HCT116 (cell line): Measurements from ENCODE around the gene SLC13A3. TPM values are rescaled to one million over a fixed set of nuclear protein-coding genes. Genes with fewer than 3 reads are reported as not detected.

Source experiments
- ATAC-seq: fragments of 200-7000 bp; cut with Tn5 transposase; 2 replicates; pipeline ENCODE4 v1.9.1; 2020; ENCODE audit warnings: mild to moderate bottlenecking, moderate library complexity
- BruUV-seq: library from RNA; stranded (reverse); fragments of 400-500 nt; replicated peaks from 2 replicates; lab custom pipeline; 2021; lab: Mats Ljungman, UMichigan
- CTCF ChIA-PET: fragments of 300-600 bp; sonication (Branson Sonifier 250); formaldehyde crosslinking; loops from one replicate; lab custom pipeline; 2021; ENCODE audit warnings: antibody characterized with exemption; lab: Charles Lee
- POLR2A ChIA-PET: fragments of 300-600, 350-600 bp; sonication (Branson Sonifier 250); formaldehyde crosslinking; loops from one replicate; lab custom pipeline; 2021; ENCODE audit warnings: antibody characterized with exemption; lab: Charles Lee
- RAD21 ChIA-PET, 2 experiments: fragments of 300-600 bp; sonication (Branson Sonifier 250); formaldehyde crosslinking; loops; one replicate each; lab custom pipeline; 2023; ENCODE audit warnings: low total read pairs in 2 of 2; ENCODE audit not compliant: uncharacterized antibody in 2 of 2, unreplicated experiment in 2 of 2, low non-redundant PET in 1 of 2; lab: Charles Lee
- DNase-seq: peaks from one replicate; pipeline ENCODE4 v3.0.0-alpha.2; 2010; ENCODE audit warnings: low read depth, low spot score
- H2AFZ ChIP-seq: fragments of 200-600 bp; shearing (Covaris generic), sonication (generic); 2 replicates; pipeline ENCODE4 v1.6.1; 2017; ENCODE audit warnings: low read depth, mixed run types, mixed read lengths, antibody characterized with exemption, low read length; ENCODE audit not compliant: poor library complexity, severe bottlenecking
- H3K27ac ChIP-seq: 2 replicates; pipeline ENCODE4 v1.5.1; 2012; ENCODE audit warnings: low read depth, low read length
- H3K27me3 ChIP-seq: fragments of 200-600 bp; sonication (generic); 2 replicates; pipeline ENCODE4 v1.6.1; 2016; ENCODE audit warnings: mixed run types, low read length, mixed read lengths; ENCODE audit not compliant: insufficient read depth
- H3K36me3 ChIP-seq, 2 experiments: fragments of 200-500 bp in 1 of 2; fragments of 200-600 bp in 1 of 2; sonication (Bioruptor generic) in 1 of 2; sonication (generic) in 1 of 2; 2 replicates each; pipeline versions ENCODE4 v1.5.1 to v1.6.1; 2014 to 2016; ENCODE audit warnings: low read length in 2 of 2, inconsistent platforms in 1 of 2, mixed read lengths in 1 of 2, mixed run types in 1 of 2; ENCODE audit not compliant: insufficient read depth in 2 of 2, control insufficient read depth in 1 of 2
- H3K4me1 ChIP-seq, 2 experiments: fragments of 200-600 bp in 1 of 2; sonication (generic) in 1 of 2; 2 replicates each; pipeline versions ENCODE4 v1.5.1 to v1.6.1; 2012 to 2017; ENCODE audit warnings: low read length in 2 of 2, inconsistent platforms in 1 of 2, mild to moderate bottlenecking in 1 of 2, mixed read lengths in 1 of 2, mixed run types in 1 of 2, moderate library complexity in 1 of 2; ENCODE audit not compliant: insufficient read depth in 2 of 2, control insufficient read depth in 1 of 2
- H3K4me2 ChIP-seq: fragments of 200-600 bp; sonication (generic); 2 replicates; pipeline ENCODE4 v1.6.1; 2017; ENCODE audit warnings: mixed run types, low read length, mixed read lengths
- H3K4me3 ChIP-seq, 2 experiments: fragments of 200-600 bp in 1 of 2; sonication (generic) in 1 of 2; replicated peaks in 1 of 2; 2 replicates each; pipeline ENCODE4 v1.5.1; 2011 to 2016; ENCODE audit warnings: low read length in 2 of 2, control low read depth in 1 of 2, low read depth in 1 of 2, mild to moderate bottlenecking in 1 of 2, mixed read lengths in 1 of 2, mixed run types in 1 of 2
- H3K79me2 ChIP-seq: fragments of 200-600 bp; sonication (generic); 2 replicates; pipeline ENCODE4 v1.6.1; 2017; ENCODE audit warnings: mild to moderate bottlenecking, mixed run types, low read length, moderate library complexity, mixed read lengths; ENCODE audit not compliant: insufficient read depth
- H3K9ac ChIP-seq: fragments of 200-600 bp; sonication (generic); 2 replicates; pipeline ENCODE4 v1.6.1; 2016; ENCODE audit warnings: low read length, mixed read lengths
- H3K9me2 ChIP-seq: fragments of 200-600 bp; sonication (generic), shearing (Covaris generic); 2 replicates; pipeline ENCODE4 v1.6.1; 2017; ENCODE audit warnings: mixed run types, mild to moderate bottlenecking, moderate library complexity; ENCODE audit not compliant: insufficient read depth
- H3K9me3 ChIP-seq, 2 experiments: fragments of 200-500 bp in 1 of 2; fragments of 200-600 bp in 1 of 2; sonication (Bioruptor generic) in 1 of 2; sonication (generic) in 1 of 2; 2 replicates each; pipeline ENCODE4 v1.6.1; 2014 to 2017; ENCODE audit warnings: low read length in 2 of 2, mixed read lengths in 2 of 2, inconsistent platforms in 1 of 2, low read depth in 1 of 2, mild to moderate bottlenecking in 1 of 2, mixed run types in 1 of 2, moderate library complexity in 1 of 2; ENCODE audit not compliant: control insufficient read depth in 1 of 2, insufficient read depth in 1 of 2
- H4K20me1 ChIP-seq: fragments of 200-600 bp; sonication (generic), shearing (Covaris generic); 2 replicates; pipeline ENCODE4 v1.6.1; 2017; ENCODE audit warnings: mixed run types, mild to moderate bottlenecking, moderate library complexity; ENCODE audit not compliant: insufficient read depth
- ATF3 ChIP-seq: IDR thresholded peaks from 2 replicates; pipeline ENCODE4 v1.6.1; 2012
- CBX3 ChIP-seq: IDR thresholded peaks from 2 replicates; pipeline ENCODE4 v1.6.1; 2012; ENCODE audit warnings: low read depth
- CEBPB ChIP-seq: IDR thresholded peaks from 2 replicates; pipeline ENCODE4 v1.6.1; 2012; ENCODE audit warnings: low read depth
- CTCF ChIP-seq, 3 experiments: fragments of 200-600 bp in 1 of 3; sonication (generic) in 1 of 3; IDR thresholded peaks in 2 of 3; conservative IDR thresholded peaks in 1 of 3; 2 replicates each; pipeline ENCODE4 v1.5.1; 2012 to 2017; ENCODE audit warnings: low read depth in 2 of 3, low read length in 2 of 3, antibody characterized with exemption in 1 of 3, borderline replicate concordance in 1 of 3, control low read depth in 1 of 3, mild to moderate bottlenecking in 1 of 3, mixed read lengths in 1 of 3, mixed run types in 1 of 3, moderate library complexity in 1 of 3; ENCODE audit not compliant: insufficient read depth in 1 of 3
- ELF1 ChIP-seq: IDR thresholded peaks from 2 replicates; pipeline ENCODE4 v1.6.1; 2012; ENCODE audit warnings: low read depth, borderline replicate concordance
- EZH2 ChIP-seq: fragments of 200-600 bp; sonication (generic); IDR thresholded peaks from 2 replicates; pipeline ENCODE4 v1.6.1; 2017; ENCODE audit warnings: antibody characterized with exemption, mixed run types
- EZH2phosphoT487 ChIP-seq: fragments of 200-600 bp; IDR thresholded peaks from 2 replicates; pipeline ENCODE4 v1.6.1; 2018; ENCODE audit warnings: antibody characterized with exemption, borderline replicate concordance
- JUND ChIP-seq: IDR thresholded peaks from 2 replicates; pipeline ENCODE4 v1.6.1; 2012
- RAD21 ChIP-seq: IDR thresholded peaks from 2 replicates; pipeline ENCODE4 v1.6.1; 2012; ENCODE audit warnings: low read depth, mild to moderate bottlenecking
- REST ChIP-seq: IDR thresholded peaks from 2 replicates; pipeline ENCODE4 v1.6.1; 2012; ENCODE audit warnings: low read depth
- SRF ChIP-seq: IDR thresholded peaks from 2 replicates; pipeline ENCODE4 v1.6.1; 2012; ENCODE audit warnings: low read depth
- TCF7L2 ChIP-seq: IDR thresholded peaks from 2 replicates; pipeline ENCODE4 v1.7.0; 2011; ENCODE audit warnings: borderline replicate concordance, inconsistent platforms; ENCODE audit not compliant: insufficient read depth, insufficient read length; ENCODE audit errors: extremely low read depth
- ZFX ChIP-seq: fragments of 450-650 bp; IDR thresholded peaks from 2 replicates; pipeline ENCODE4 v1.6.1; 2017
- ZNF274 ChIP-seq: fragments of 200-500 bp; sonication (Bioruptor generic); IDR thresholded peaks from 2 replicates; pipeline ENCODE4 v1.6.1; 2014; ENCODE audit warnings: mild to moderate bottlenecking, low read depth, low read length, inconsistent platforms
- intact Hi-C: fragments of 100-400 bp; cut with micrococcal nuclease; formaldehyde crosslinking; loops from 2 replicates; pipeline ENCODE4 v1.10.0; 2022
- total RNA-seq: library from RNA; stranded (reverse); gene quantifications from one replicate; pipeline ENCODE4 v1.2.1, GENCODE V29; 2021; ENCODE audit not compliant: unreplicated experiment

Gene SLC13A3
- total RNA-seq, 1 experiment from 2014 or later = not detected

- H3K4me2 ChIP-seq = no peak overlapping the region
- no peaks in the 10 kb centered on the region for H3K27me3 ChIP-seq
- no TSS peak for BruUV-seq
- no peaks in the 10 kb centered on the region for H3K4me1 ChIP-seq
- H3K79me2 ChIP-seq = no peaks in the 10 kb centered on the region
- H3K36me3 ChIP-seq = no peaks in the 10 kb centered on the region
- H3K9ac ChIP-seq = no peak overlapping the region
- ChIA-PET RAD21 (no interaction called here), CTCF (no interaction called here), POLR2A (no interaction called here)
- ATAC-seq (no peak), DNase-seq (no peak)
- H3K27ac ChIP-seq = no peak overlapping the region
- no peaks in the 10 kb centered on the region for H3K9me2 ChIP-seq
- intact Hi-C loops = no loop called here
- TF ChIP-seq RAD21 = no peak
- no peak overlapping the region for H2AFZ ChIP-seq
- H4K20me1 ChIP-seq = no peaks in the 10 kb centered on the region
- peaks cover 0 to 8% of the 10 kb centered on the region in 2 experiments; a peak in 1 of 4 replicates for H3K9me3 ChIP-seq
- H3K4me3 ChIP-seq = no peak overlapping the region
These were observed 6.4 kb upstream of the SLC13A3 start for GRCh38 chr20:46657618-46658017.

GRCh38 chr20:46657137-46657536 is 5.9 kb upstream of the SLC13A3 start:
- Histone ChIP-seq H3K4me2 (no peak overlapping the region), H3K9ac (no peak overlapping the region), H3K27ac (no peak overlapping the region), H2AFZ (no peak overlapping the region), H4K20me1 (no peaks in the 10 kb centered on the region), H3K9me3 (peaks cover 0 to 8% of the 10 kb centered on the region in 2 experiments; a peak in 1 of 4 replicates), H3K36me3 (no peaks in the 10 kb centered on the region), H3K4me3 (no peak overlapping the region), H3K79me2 (no peaks in the 10 kb centered on the region), H3K9me2 (no peaks in the 10 kb centered on the region), H3K27me3 (no peaks in the 10 kb centered on the region), H3K4me1 (no peaks in the 10 kb centered on the region)
- intact Hi-C loops = no loop called here
- ChIA-PET POLR2A (no interaction called here), CTCF (no interaction called here)
- DNase-seq = no peak
- no TSS peak for BruUV-seq
- no peak for ATAC-seq
- TF ChIP-seq EZH2phosphoT487 (no peak), RAD21 (no peak), ATF3 (no peak), JUND (no peak), EZH2 (no peak), CEBPB (no peak), ZNF274 (no peak), CTCF (IDR thresholded peaks at IDR 0.05 in 2 of 3, conservative IDR thresholded peaks at IDR 0.05 in 1 of 3; ENCODE audit: borderline replicate concordance in 1 of 3, insufficient read depth in 1 of 3, low read depth in 2 of 3, low read length in 2 of 3) (no peak), TCF7L2 (no peak), SRF (no peak), ELF1 (no peak), ZFX (no peak), CBX3 (no peak), REST (no peak)
- TF ChIP-seq, all 23 proteins: peak for 0
- RAD21 ChIA-PET = no interaction called here
